Measurements from ENCODE around the gene SLC35A3. TPM values are rescaled to one million over a fixed set of nuclear protein-coding genes. Genes with fewer than 3 reads are reported as not detected.

The SLC35A3 gene
- polyA plus RNA-seq (2013, experiment 1 of 4) = 15.3 TPM
- 18.7 TPM for polyA plus RNA-seq (2013, experiment 2 of 4)
- polyA plus RNA-seq (2013, experiment 3 of 4) = 15.3 TPM
- 15.7 TPM for polyA plus RNA-seq (2013, experiment 4 of 4)

- Histone ChIP-seq H3K27me3 (ENCODE audit: control insufficient read depth, insufficient read depth, low read length, poor library complexity, severe bottlenecking) (no peaks in the 10 kb centered on the region), H3K27ac (ENCODE audit: insufficient read depth, low read depth, low read length, poor library complexity, severe bottlenecking) (no peak within 1 kb of the TSS), H3K36me3 (ENCODE audit: control insufficient read depth, insufficient read depth, low read length) (no peaks in the 10 kb centered on the region), H3K9me3 (ENCODE audit: control insufficient read depth, low read length) (no peaks in the 10 kb centered on the region), H3K4me3 (ENCODE audit: insufficient read depth, low read depth, low read length) (peak within 1 kb of the TSS; percentile 60), H3K4me1 (ENCODE audit: control insufficient read depth, insufficient read depth, low read length) (no peaks in the 10 kb centered on the region)
- 1 to 2% methylated on average over 74 of the region's 74 CpGs for WGBS, 2 experiments
Measured at GRCh38 chr1:99969729-99970621, at the start of gene SLC35A3. Gene SLC35A3, plus strand, starts transcription at chr1:99969996. Its CDS starts 23,559 bp downstream, at chr1:99993555.

- no peak overlapping the region for H3K27ac ChIP-seq (ENCODE audit: insufficient read depth, low read depth, low read length, poor library complexity, severe bottlenecking)
- no peaks in the 10 kb centered on the region for H3K4me1 ChIP-seq (ENCODE audit: control insufficient read depth, insufficient read depth, low read length)
- no peaks in the 10 kb centered on the region for H3K36me3 ChIP-seq (ENCODE audit: control insufficient read depth, insufficient read depth, low read length)
- no peaks in the 10 kb centered on the region for H3K9me3 ChIP-seq (ENCODE audit: control insufficient read depth, low read length)
- H3K4me3 ChIP-seq (ENCODE audit: insufficient read depth, low read depth, low read length) = no peak overlapping the region
- H3K27me3 ChIP-seq (ENCODE audit: control insufficient read depth, insufficient read depth, low read length, poor library complexity, severe bottlenecking) = no peaks in the 10 kb centered on the region
Measured at GRCh38 chr1:99934801-99935200, 35.0 kb upstream of the SLC35A3 start.

- H3K9me3 ChIP-seq (ENCODE audit: control insufficient read depth, low read length) = no peaks in the 10 kb centered on the region
- 100% methylated on average over 1 of the region's 1 CpG for WGBS, 2 experiments
- no peaks in the 10 kb centered on the region for H3K27me3 ChIP-seq (ENCODE audit: control insufficient read depth, insufficient read depth, low read length, poor library complexity, severe bottlenecking)
- no peak overlapping the region for H3K4me3 ChIP-seq (ENCODE audit: insufficient read depth, low read depth, low read length)
- no peaks in the 10 kb centered on the region for H3K4me1 ChIP-seq (ENCODE audit: control insufficient read depth, insufficient read depth, low read length)
- no peak overlapping the region for H3K27ac ChIP-seq (ENCODE audit: insufficient read depth, low read depth, low read length, poor library complexity, severe bottlenecking)
- no peaks in the 10 kb centered on the region for H3K36me3 ChIP-seq (ENCODE audit: control insufficient read depth, insufficient read depth, low read length)
Measured at GRCh38 chr1:99935534-99935933, 34.3 kb upstream of the SLC35A3 start.

- 95 to 97% methylated on average over 3 of the region's 3 CpGs for WGBS, 2 experiments
- H3K4me1 ChIP-seq (ENCODE audit: control insufficient read depth, insufficient read depth, low read length) = no peaks in the 10 kb centered on the region
- H3K9me3 ChIP-seq (ENCODE audit: control insufficient read depth, low read length) = no peaks in the 10 kb centered on the region
- no peak overlapping the region for H3K4me3 ChIP-seq (ENCODE audit: insufficient read depth, low read depth, low read length)
- H3K27me3 ChIP-seq (ENCODE audit: control insufficient read depth, insufficient read depth, low read length, poor library complexity, severe bottlenecking) = no peaks in the 10 kb centered on the region
- H3K27ac ChIP-seq (ENCODE audit: insufficient read depth, low read depth, low read length, poor library complexity, severe bottlenecking) = no peak overlapping the region
- H3K36me3 ChIP-seq (ENCODE audit: control insufficient read depth, insufficient read depth, low read length) = no peaks in the 10 kb centered on the region
Measured at GRCh38 chr1:99936071-99936470, 33.7 kb upstream of the SLC35A3 start.

- Histone ChIP-seq H3K4me3 (ENCODE audit: insufficient read depth, low read depth, low read length) (no peak overlapping the region), H3K27ac (ENCODE audit: insufficient read depth, low read depth, low read length, poor library complexity, severe bottlenecking) (no peak overlapping the region), H3K4me1 (ENCODE audit: control insufficient read depth, insufficient read depth, low read length) (no peaks in the 10 kb centered on the region)
Measured at GRCh38 chr1:99942723-99943122, 27.1 kb upstream of the SLC35A3 start.

GRCh38 chr1:99943223-99943794, 26.5 kb upstream of the SLC35A3 start:
- WGBS, 2 experiments = 93 to 96% methylated on average over 7 of the region's 7 CpGs
- H3K27me3 ChIP-seq (ENCODE audit: control insufficient read depth, insufficient read depth, low read length, poor library complexity, severe bottlenecking) = no peaks in the 10 kb centered on the region
- H3K27ac ChIP-seq (ENCODE audit: insufficient read depth, low read depth, low read length, poor library complexity, severe bottlenecking) = no peak overlapping the region
- H3K4me3 ChIP-seq (ENCODE audit: insufficient read depth, low read depth, low read length) = no peak overlapping the region
- H3K36me3 ChIP-seq (ENCODE audit: control insufficient read depth, insufficient read depth, low read length) = no peaks in the 10 kb centered on the region
- no peaks in the 10 kb centered on the region for H3K4me1 ChIP-seq (ENCODE audit: control insufficient read depth, insufficient read depth, low read length)
- H3K9me3 ChIP-seq (ENCODE audit: control insufficient read depth, low read length) = no peaks in the 10 kb centered on the region

More at GRCh38 chr1:99942723-99943122, 27.1 kb upstream of the SLC35A3 start:
- 94 to 95% methylated on average over 1 of the region's 1 CpG for WGBS, 2 experiments
- H3K27me3 ChIP-seq (ENCODE audit: control insufficient read depth, insufficient read depth, low read length, poor library complexity, severe bottlenecking) = no peaks in the 10 kb centered on the region
- H3K36me3 ChIP-seq (ENCODE audit: control insufficient read depth, insufficient read depth, low read length) = no peaks in the 10 kb centered on the region
- H3K9me3 ChIP-seq (ENCODE audit: control insufficient read depth, low read length) = no peaks in the 10 kb centered on the region

GRCh38 chr1:99944192-99944591, 25.6 kb upstream of the SLC35A3 start:
- Histone ChIP-seq H3K9me3 (ENCODE audit: control insufficient read depth, low read length) (no peaks in the 10 kb centered on the region), H3K27me3 (ENCODE audit: control insufficient read depth, insufficient read depth, low read length, poor library complexity, severe bottlenecking) (no peaks in the 10 kb centered on the region), H3K4me3 (ENCODE audit: insufficient read depth, low read depth, low read length) (no peak overlapping the region), H3K36me3 (ENCODE audit: control insufficient read depth, insufficient read depth, low read length) (no peaks in the 10 kb centered on the region), H3K27ac (ENCODE audit: insufficient read depth, low read depth, low read length, poor library complexity, severe bottlenecking) (no peak overlapping the region), H3K4me1 (ENCODE audit: control insufficient read depth, insufficient read depth, low read length) (no peaks in the 10 kb centered on the region)
- 88 to 90% methylated on average over 1 of the region's 1 CpG for WGBS, 2 experiments

- Histone ChIP-seq H3K27ac (ENCODE audit: insufficient read depth, low read depth, low read length, poor library complexity, severe bottlenecking) (no peak overlapping the region), H3K36me3 (ENCODE audit: control insufficient read depth, insufficient read depth, low read length) (no peaks in the 10 kb centered on the region), H3K4me3 (ENCODE audit: insufficient read depth, low read depth, low read length) (no peak overlapping the region), H3K9me3 (ENCODE audit: control insufficient read depth, low read length) (no peaks in the 10 kb centered on the region), H3K4me1 (ENCODE audit: control insufficient read depth, insufficient read depth, low read length) (no peaks in the 10 kb centered on the region), H3K27me3 (ENCODE audit: control insufficient read depth, insufficient read depth, low read length, poor library complexity, severe bottlenecking) (no peaks in the 10 kb centered on the region)
- WGBS, 2 experiments = 88 to 93% methylated on average over 1 of the region's 1 CpG
Measured at GRCh38 chr1:99945174-99945573, 24.6 kb upstream of the SLC35A3 start.

- H3K9me3 ChIP-seq (ENCODE audit: control insufficient read depth, low read length) = no peaks in the 10 kb centered on the region
- H3K4me3 ChIP-seq (ENCODE audit: insufficient read depth, low read depth, low read length) = no peak overlapping the region
- no peaks in the 10 kb centered on the region for H3K36me3 ChIP-seq (ENCODE audit: control insufficient read depth, insufficient read depth, low read length)
- no peak overlapping the region for H3K27ac ChIP-seq (ENCODE audit: insufficient read depth, low read depth, low read length, poor library complexity, severe bottlenecking)
- no peaks in the 10 kb centered on the region for H3K27me3 ChIP-seq (ENCODE audit: control insufficient read depth, insufficient read depth, low read length, poor library complexity, severe bottlenecking)
- no peaks in the 10 kb centered on the region for H3K4me1 ChIP-seq (ENCODE audit: control insufficient read depth, insufficient read depth, low read length)
- WGBS, 2 experiments = 95 to 97% methylated on average over 3 of the region's 3 CpGs
Measured at GRCh38 chr1:99950486-99950885, 19.3 kb upstream of the SLC35A3 start.

- Histone ChIP-seq H3K4me3 (ENCODE audit: insufficient read depth, low read depth, low read length) (no peak overlapping the region), H3K4me1 (ENCODE audit: control insufficient read depth, insufficient read depth, low read length) (no peaks in the 10 kb centered on the region), H3K27me3 (ENCODE audit: control insufficient read depth, insufficient read depth, low read length, poor library complexity, severe bottlenecking) (no peaks in the 10 kb centered on the region), H3K36me3 (ENCODE audit: control insufficient read depth, insufficient read depth, low read length) (no peaks in the 10 kb centered on the region), H3K27ac (ENCODE audit: insufficient read depth, low read depth, low read length, poor library complexity, severe bottlenecking) (no peak overlapping the region), H3K9me3 (ENCODE audit: control insufficient read depth, low read length) (no peaks in the 10 kb centered on the region)
- 90 to 94% methylated on average over 1 of the region's 1 CpG for WGBS, 2 experiments
Measured at GRCh38 chr1:99952522-99952921, 17.3 kb upstream of the SLC35A3 start.

Measured in ectodermal cell (in vitro differentiated cells).